WTC11 (cell line): ENCODE measurements around the gene APOO. TPM values are rescaled to one million over a fixed set of nuclear protein-coding genes. Genes with fewer than 3 reads are reported as not detected.

Source experiments
- ATAC-seq: fragments of 200-7000 bp; cut with Tn5 transposase; 2 replicates; pipeline ENCODE4 v1.10.0; 2021; ENCODE audit warnings: mild to moderate bottlenecking, moderate library complexity
- CTCF ChIA-PET: fragments of 300-600 bp; sonication (Branson Sonifier 250); formaldehyde crosslinking; loops from one replicate; lab custom pipeline; 2021; ENCODE audit warnings: antibody characterized with exemption; lab: Charles Lee
- POLR2A ChIA-PET: fragments of 350-600 bp; sonication (Branson Sonifier 250); formaldehyde crosslinking; loops from one replicate; lab custom pipeline; 2021; ENCODE audit warnings: antibody characterized with exemption; lab: Charles Lee
- DNase-seq: peaks from one replicate; pipeline ENCODE4 v3.0.0; 2021; ENCODE audit warnings: low spot score
- H3K27ac Mint-ChIP-seq: 2 replicates; pipeline ENCODE4 v1.8.0; 2021; ENCODE audit warnings: mixed read lengths
- H3K27me3 Mint-ChIP-seq: 2 replicates; pipeline ENCODE4 v1.8.0; 2021; ENCODE audit warnings: low read depth, mild to moderate bottlenecking, moderate library complexity, mixed read lengths
- H3K36me3 Mint-ChIP-seq: 2 replicates; pipeline ENCODE4 v1.8.0; 2021; ENCODE audit warnings: mixed read lengths
- H3K4me1 Mint-ChIP-seq: 2 replicates; pipeline ENCODE4 v1.8.0; 2022; ENCODE audit warnings: mixed read lengths
- H3K4me3 Mint-ChIP-seq: 2 replicates; pipeline ENCODE4 v1.8.0; 2021; ENCODE audit warnings: mild to moderate bottlenecking, moderate library complexity, mixed read lengths
- H3K9me3 Mint-ChIP-seq: 2 replicates; pipeline ENCODE4 v1.8.0; 2021; ENCODE audit warnings: mixed read lengths
- AR ChIP-seq: fragments of 250-450 bp; sonication (Bioruptor Pico); IDR thresholded peaks from 2 replicates; pipeline ENCODE4 v1.9.0; 2021; ENCODE audit warnings: mild to moderate bottlenecking
- ARID4B ChIP-seq: sonication (generic); formaldehyde crosslinking; IDR thresholded peaks from 2 replicates; pipeline ENCODE4 v1.8.0; 2023; ENCODE audit warnings: missing genetic modification reagents, mild to moderate bottlenecking, borderline replicate concordance
- ATF3 ChIP-seq: sonication (generic); formaldehyde crosslinking; conservative IDR thresholded peaks from 2 replicates; pipeline ENCODE4 v1.8.1; 2022; ENCODE audit warnings: mild to moderate bottlenecking, missing genetic modification reagents
- E2F1 ChIP-seq: sonication (generic); formaldehyde crosslinking; IDR thresholded peaks from 2 replicates; pipeline ENCODE4 v1.8.0; 2022; ENCODE audit warnings: mild to moderate bottlenecking, missing genetic modification reagents
- ELF4 ChIP-seq: sonication (generic); formaldehyde crosslinking; IDR thresholded peaks from 2 replicates; pipeline ENCODE4 v1.8.1; 2022; ENCODE audit warnings: low read depth, mild to moderate bottlenecking, moderate library complexity, missing genetic modification reagents
- ETV6 ChIP-seq: sonication (generic); formaldehyde crosslinking; IDR thresholded peaks from 2 replicates; pipeline ENCODE4 v1.8.1; 2022; ENCODE audit warnings: mild to moderate bottlenecking, missing genetic modification reagents
- FOXJ3 ChIP-seq: sonication (generic); formaldehyde crosslinking; IDR thresholded peaks from 2 replicates; pipeline ENCODE4 v1.9.0; 2021; ENCODE audit warnings: missing genetic modification reagents, mild to moderate bottlenecking, borderline replicate concordance
- FOXK1 ChIP-seq: sonication (generic); formaldehyde crosslinking; IDR thresholded peaks from 2 replicates; pipeline ENCODE4 v1.8.0; 2022; ENCODE audit warnings: mild to moderate bottlenecking, moderate library complexity, missing genetic modification reagents
- GTF2I ChIP-seq: fragments of 250-450 bp; sonication (Bioruptor Pico); conservative IDR thresholded peaks from 2 replicates; pipeline ENCODE4 v1.4.0; 2021; ENCODE audit warnings: mild to moderate bottlenecking
- IRF1 ChIP-seq: sonication (generic); formaldehyde crosslinking; IDR thresholded peaks from 2 replicates; pipeline ENCODE4 v1.8.0; 2023; ENCODE audit warnings: missing genetic modification reagents
- IRF2 ChIP-seq: sonication (generic); formaldehyde crosslinking; IDR thresholded peaks from 2 replicates; pipeline ENCODE4 v1.8.0; 2022; ENCODE audit warnings: low read depth, missing genetic modification reagents, borderline replicate concordance
- JUN ChIP-seq: sonication (generic); formaldehyde crosslinking; IDR thresholded peaks from 2 replicates; pipeline ENCODE4 v1.8.0; 2023; ENCODE audit warnings: mild to moderate bottlenecking, missing genetic modification reagents
- NFE2L1 ChIP-seq: sonication (generic); formaldehyde crosslinking; IDR thresholded peaks from 2 replicates; pipeline ENCODE4 v1.8.1; 2023; ENCODE audit warnings: missing genetic modification reagents
- PRRX2 ChIP-seq: fragments of 250-450 bp; sonication (Bioruptor Pico); IDR thresholded peaks from 2 replicates; pipeline ENCODE4 v1.8.0; 2021; ENCODE audit warnings: mild to moderate bottlenecking
- TEAD4 ChIP-seq: sonication (generic); formaldehyde crosslinking; IDR thresholded peaks from 2 replicates; pipeline ENCODE4 v1.8.0; 2022; ENCODE audit warnings: mild to moderate bottlenecking, missing genetic modification reagents
- ZBTB21 ChIP-seq: sonication (generic); formaldehyde crosslinking; IDR thresholded peaks from 2 replicates; pipeline ENCODE4 v1.8.1; 2023; ENCODE audit warnings: mild to moderate bottlenecking, missing genetic modification reagents, borderline replicate concordance
- ZMAT4 ChIP-seq: fragments of 250-450 bp; sonication (Bioruptor Pico); IDR thresholded peaks from 2 replicates; pipeline ENCODE4 v1.9.0; 2021; ENCODE audit warnings: mild to moderate bottlenecking
- ZNF232 ChIP-seq: sonication (generic); formaldehyde crosslinking; IDR thresholded peaks from 2 replicates; pipeline ENCODE4 v1.8.0; 2022; ENCODE audit warnings: mild to moderate bottlenecking, missing genetic modification reagents
- ZNF396 ChIP-seq: fragments of 250-450 bp; sonication (Bioruptor Pico); IDR thresholded peaks from 2 replicates; pipeline ENCODE4 v1.8.0; 2021; ENCODE audit warnings: mild to moderate bottlenecking, moderate library complexity, borderline replicate concordance
- total RNA-seq: library from RNA; stranded (reverse); gene quantifications from 3 replicates; pipeline ENCODE4 v1.2.3, GENCODE V29; 2021

Gene APOO
- total RNA-seq, 1 experiment from 2014 or later = 55.5 TPM

GRCh38 chrX:23817979-23818336 is 89.8 kb downstream of the APOO start (continued):
- TF ChIP-seq JUN (CRISPR knock-in tag) = no peak
- TF ChIP-seq ZMAT4 (CRISPR knock-in tag) = no peak
- no peak for TF ChIP-seq ETV6 (CRISPR knock-in tag)
- TF ChIP-seq FOXK1 (CRISPR knock-in tag) = no peak
- TF ChIP-seq IRF2 (CRISPR knock-in tag) = no peak
- no peak for TF ChIP-seq ELF4 (CRISPR knock-in tag)
- no peak for TF ChIP-seq NFE2L1 (CRISPR knock-in tag)
- TF ChIP-seq GTF2I (CRISPR knock-in tag) = no peak
- no peak for TF ChIP-seq AR (CRISPR knock-in tag)
- TF ChIP-seq, all 79 proteins: peak for 0

GRCh38 chrX:23816179-23816578 is 91.6 kb downstream of the APOO start:
- Mint-ChIP-seq H3K4me1 (peaks cover 4% of the 10 kb centered on the region; the same call in 1 of the 2 replicates), H3K9me3 (no peaks in the 10 kb centered on the region), H3K4me3 (no peak overlapping the region), H3K27me3 (no peaks in the 10 kb centered on the region), H3K27ac (no peak overlapping the region), H3K36me3 (no peaks in the 10 kb centered on the region)
- TF ChIP-seq ATF3 (no peak), PRRX2 (CRISPR knock-in tag) (no peak), AR (CRISPR knock-in tag) (no peak), ZNF232 (CRISPR knock-in tag) (no peak), ZBTB21 (CRISPR knock-in tag) (no peak), IRF1 (CRISPR knock-in tag) (no peak), TEAD4 (no peak), ARID4B (CRISPR knock-in tag) (no peak), ZNF396 (CRISPR knock-in tag) (no peak), E2F1 (CRISPR knock-in tag) (no peak), FOXJ3 (CRISPR knock-in tag) (no peak)
- ATAC-seq (peak; percentile 53), DNase-seq (no peak)
- ChIA-PET POLR2A (no interaction called here), CTCF (no interaction called here)
